Measurements from ENCODE around the gene SNX30.

Gene SNX30

DNA sequence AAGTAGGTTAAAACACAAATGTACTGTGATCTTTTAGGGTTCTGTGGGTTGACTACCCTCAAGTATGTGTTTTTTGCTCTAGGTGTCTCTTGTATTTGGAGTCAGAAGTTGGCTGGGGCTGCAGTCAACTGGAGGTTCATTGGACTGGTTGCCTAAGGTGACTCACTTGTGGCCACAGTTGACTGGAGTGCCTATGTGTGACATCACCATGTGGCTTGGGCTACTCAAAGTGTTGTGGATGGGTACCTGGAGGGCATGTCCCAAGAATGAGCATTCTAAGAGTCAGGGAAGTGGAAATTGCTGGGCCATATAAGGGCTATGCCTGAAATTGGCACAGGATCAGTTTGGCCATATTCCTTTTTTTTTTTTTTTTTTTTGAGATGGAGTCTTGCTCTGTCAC lies 27.4 kb downstream of the SNX30 start:
- Histone ChIP-seq H3K4me3 (ENCODE audit: low read length, poor library complexity, severe bottlenecking) (no peak overlapping the region), H3K27me3 (ENCODE audit: insufficient read depth, low read length, poor library complexity, severe bottlenecking) (no peaks in the 10 kb centered on the region), H3F3A (ENCODE audit: low read depth) (no peaks in the 10 kb centered on the region), H4K20me1 (ENCODE audit: insufficient read depth, low read length, poor library complexity, severe bottlenecking) (no peaks in the 10 kb centered on the region), H3K9ac (ENCODE audit: low read depth, low read length, poor library complexity, severe bottlenecking) (no peak overlapping the region), H3K79me2 (ENCODE audit: insufficient read depth, low read length) (no peaks in the 10 kb centered on the region; the same call in 1 of the 2 replicates), H3K9me2 (replicated peaks; ENCODE audit: low read depth, low read length) (no peaks in the 10 kb centered on the region), H3K4me2 (ENCODE audit: low read depth, low read length, poor library complexity, severe bottlenecking) (no peak overlapping the region), H3K36me3 (ENCODE audit: insufficient read depth, low read length) (no peaks in the 10 kb centered on the region), H3K4me1 (ENCODE audit: insufficient read depth, low read length, poor library complexity, severe bottlenecking) (no peaks in the 10 kb centered on the region), H2AFZ (ENCODE audit: low read length) (no peak overlapping the region), H3K9me3 (ENCODE audit: insufficient read depth, low read depth, low read length) (no peaks in the 10 kb centered on the region)
- TF ChIP-seq EZH2phosphoT487 (IDR thresholded peaks at IDR 0.05; ENCODE audit: borderline replicate concordance) = no peak
- TF ChIP-seq, protein P1, sequence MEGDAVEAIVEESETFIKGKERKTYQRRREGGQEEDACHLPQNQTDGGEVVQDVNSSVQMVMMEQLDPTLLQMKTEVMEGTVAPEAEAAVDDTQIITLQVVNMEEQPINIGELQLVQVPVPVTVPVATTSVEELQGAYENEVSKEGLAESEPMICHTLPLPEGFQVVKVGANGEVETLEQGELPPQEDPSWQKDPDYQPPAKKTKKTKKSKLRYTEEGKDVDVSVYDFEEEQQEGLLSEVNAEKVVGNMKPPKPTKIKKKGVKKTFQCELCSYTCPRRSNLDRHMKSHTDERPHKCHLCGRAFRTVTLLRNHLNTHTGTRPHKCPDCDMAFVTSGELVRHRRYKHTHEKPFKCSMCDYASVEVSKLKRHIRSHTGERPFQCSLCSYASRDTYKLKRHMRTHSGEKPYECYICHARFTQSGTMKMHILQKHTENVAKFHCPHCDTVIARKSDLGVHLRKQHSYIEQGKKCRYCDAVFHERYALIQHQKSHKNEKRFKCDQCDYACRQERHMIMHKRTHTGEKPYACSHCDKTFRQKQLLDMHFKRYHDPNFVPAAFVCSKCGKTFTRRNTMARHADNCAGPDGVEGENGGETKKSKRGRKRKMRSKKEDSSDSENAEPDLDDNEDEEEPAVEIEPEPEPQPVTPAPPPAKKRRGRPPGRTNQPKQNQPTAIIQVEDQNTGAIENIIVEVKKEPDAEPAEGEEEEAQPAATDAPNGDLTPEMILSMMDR (conservative IDR thresholded peaks at IDR 0.05; ENCODE audit: low read length) = no peak

DNA sequence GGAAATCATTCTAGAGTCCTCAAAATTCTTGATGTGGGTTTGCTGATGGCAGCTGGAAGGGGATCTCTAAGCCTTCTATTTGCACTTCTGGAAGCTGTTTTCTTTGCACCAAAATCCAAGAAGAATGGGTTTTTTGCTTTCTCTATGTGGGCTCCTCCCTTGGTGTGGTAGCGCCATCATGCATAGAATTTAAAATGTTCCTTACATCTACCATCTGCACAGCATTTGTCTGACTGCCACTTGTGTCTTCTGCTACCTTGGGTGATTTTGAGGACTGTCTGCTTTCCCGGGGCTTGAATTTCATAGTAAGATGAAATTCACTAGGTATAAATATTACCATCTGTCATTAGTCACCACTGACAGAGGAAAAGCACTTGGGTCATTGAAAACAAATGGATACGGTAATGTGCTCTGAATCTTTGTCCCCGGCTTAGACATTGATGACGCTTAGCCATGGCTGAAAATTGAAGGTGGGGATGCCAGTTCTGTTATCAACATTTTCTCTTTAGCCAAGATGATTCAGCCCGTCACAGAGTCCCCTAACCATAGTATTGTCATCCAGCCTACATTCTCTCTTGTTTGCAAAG lies 30.0 kb downstream of the SNX30 start:
- H3K4me3 ChIP-seq (ENCODE audit: low read length, poor library complexity, severe bottlenecking) = no peak overlapping the region
- H3K9me3 ChIP-seq (ENCODE audit: insufficient read depth, low read depth, low read length) = no peaks in the 10 kb centered on the region
- H3K9ac ChIP-seq (ENCODE audit: low read depth, low read length, poor library complexity, severe bottlenecking) = no peak overlapping the region
- no peak overlapping the region for H3K4me2 ChIP-seq (ENCODE audit: low read depth, low read length, poor library complexity, severe bottlenecking)
- H3K79me2 ChIP-seq (ENCODE audit: insufficient read depth, low read length) = no peaks in the 10 kb centered on the region; the same call in 1 of the 2 replicates
- no peak for TF ChIP-seq EZH2phosphoT487 (IDR thresholded peaks at IDR 0.05; ENCODE audit: borderline replicate concordance)
- TF ChIP-seq, protein P1 (conservative IDR thresholded peaks at IDR 0.05; ENCODE audit: low read length) = no peak
- H2AFZ ChIP-seq (ENCODE audit: low read length) = no peak overlapping the region
- no peaks in the 10 kb centered on the region for H3K9me2 ChIP-seq (replicated peaks; ENCODE audit: low read depth, low read length)
- H4K20me1 ChIP-seq (ENCODE audit: insufficient read depth, low read length, poor library complexity, severe bottlenecking) = no peaks in the 10 kb centered on the region
- H3F3A ChIP-seq (ENCODE audit: low read depth) = no peaks in the 10 kb centered on the region
- no peaks in the 10 kb centered on the region for H3K27me3 ChIP-seq (ENCODE audit: insufficient read depth, low read length, poor library complexity, severe bottlenecking)
- no peaks in the 10 kb centered on the region for H3K36me3 ChIP-seq (ENCODE audit: insufficient read depth, low read length)
- H3K4me1 ChIP-seq (ENCODE audit: insufficient read depth, low read length, poor library complexity, severe bottlenecking) = no peaks in the 10 kb centered on the region

DNA sequence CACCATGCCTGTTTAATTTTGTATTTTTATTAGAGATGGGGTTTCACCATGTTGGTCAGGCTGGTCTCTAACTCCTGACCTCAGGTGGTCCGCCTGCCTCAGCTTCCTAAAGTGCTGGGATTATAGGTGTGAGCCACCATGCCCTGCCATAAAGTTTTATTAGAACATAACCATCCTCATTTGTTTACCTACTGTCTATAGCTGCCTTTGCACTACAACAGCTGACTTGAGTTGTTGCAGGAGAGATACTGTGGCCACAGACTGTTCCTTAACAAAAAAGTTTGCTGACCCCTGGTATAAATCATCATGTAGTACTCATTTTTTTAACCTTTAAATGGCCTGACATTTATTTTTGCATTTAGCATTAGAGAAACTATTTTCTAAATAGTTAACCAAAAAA lies 31.7 kb downstream of the SNX30 start:
- no peak overlapping the region for H3K4me3 ChIP-seq (ENCODE audit: low read length, poor library complexity, severe bottlenecking)
- H3K9me3 ChIP-seq (ENCODE audit: insufficient read depth, low read depth, low read length) = no peaks in the 10 kb centered on the region
- no peak for TF ChIP-seq EZH2phosphoT487 (IDR thresholded peaks at IDR 0.05; ENCODE audit: borderline replicate concordance)
- TF ChIP-seq, protein P1 (conservative IDR thresholded peaks at IDR 0.05; ENCODE audit: low read length) = no peak
- H3K27me3 ChIP-seq (ENCODE audit: insufficient read depth, low read length, poor library complexity, severe bottlenecking) = no peaks in the 10 kb centered on the region
- no peaks in the 10 kb centered on the region for H3K9me2 ChIP-seq (replicated peaks; ENCODE audit: low read depth, low read length)
- H2AFZ ChIP-seq (ENCODE audit: low read length) = no peak overlapping the region
- H3F3A ChIP-seq (ENCODE audit: low read depth) = no peaks in the 10 kb centered on the region
- no peaks in the 10 kb centered on the region for H3K36me3 ChIP-seq (ENCODE audit: insufficient read depth, low read length)
- no peak overlapping the region for H3K4me2 ChIP-seq (ENCODE audit: low read depth, low read length, poor library complexity, severe bottlenecking)
- H4K20me1 ChIP-seq (ENCODE audit: insufficient read depth, low read length, poor library complexity, severe bottlenecking) = no peaks in the 10 kb centered on the region
- no peaks in the 10 kb centered on the region for H3K4me1 ChIP-seq (ENCODE audit: insufficient read depth, low read length, poor library complexity, severe bottlenecking)
- H3K9ac ChIP-seq (ENCODE audit: low read depth, low read length, poor library complexity, severe bottlenecking) = no peak overlapping the region
- no peaks in the 10 kb centered on the region; the same call in 1 of the 2 replicates for H3K79me2 ChIP-seq (ENCODE audit: insufficient read depth, low read length)
